Keratinocyte (primary cell): Measurements from ENCODE around the gene SAE1. TPM values are rescaled to one million over a fixed set of nuclear protein-coding genes. Genes with fewer than 3 reads are reported as not detected.
A peak's percentile ranks its signal among the peaks of the same experiment; 100 is the strongest.

ENCODE experiments used
- DNase-seq: peaks from one replicate; pipeline ENCODE4 v3.0.0-alpha.2; 2011; ENCODE audit warnings: low read depth, missing footprints, low spot score
- FAIRE-seq: peaks from 2 replicates; lab custom pipeline; 2011; peaks lifted over from hg19 to GRCh38; lab: Jason Lieb, UNC
- H2AFZ ChIP-seq: 2 replicates; pipeline ENCODE4 v1.6.0; 2012; ENCODE audit warnings: low read length, control low read depth, inconsistent platforms; ENCODE audit not compliant: control insufficient read depth
- H3K27ac ChIP-seq: 2 replicates; pipeline ENCODE4 v1.5.1; 2011; ENCODE audit warnings: low read length; ENCODE audit not compliant: control insufficient read depth, insufficient read depth
- H3K27me3 ChIP-seq: 3 replicates; pipeline ENCODE4 v1.6.0; 2011; ENCODE audit warnings: low read length; ENCODE audit not compliant: control insufficient read depth, insufficient read depth; ENCODE audit errors: extremely low read depth
- H3K36me3 ChIP-seq, 2 experiments: 2 replicates in 1 of 2; 3 replicates in 1 of 2; pipeline ENCODE4 v1.5.1; 2011; ENCODE audit warnings: low read length in 2 of 2, mild to moderate bottlenecking in 1 of 2; ENCODE audit not compliant: control insufficient read depth in 2 of 2, insufficient read depth in 2 of 2; ENCODE audit errors: extremely low read depth in 1 of 2
- H3K4me1 ChIP-seq: 3 replicates; pipeline ENCODE4 v1.5.1; 2011; ENCODE audit warnings: low read length; ENCODE audit not compliant: control insufficient read depth, insufficient read depth; ENCODE audit errors: extremely low read depth
- H3K4me2 ChIP-seq: 3 replicates; pipeline ENCODE4 v1.6.0; 2011; ENCODE audit warnings: low read depth, low read length; ENCODE audit not compliant: control insufficient read depth, insufficient read depth; ENCODE audit errors: extremely low read depth
- H3K4me3 ChIP-seq, 3 experiments: fragments of 200-600 bp in 1 of 3; sonication (generic) in 1 of 3; 2 replicates in 2 of 3; 3 replicates in 1 of 3; pipeline ENCODE4 v1.5.1; 2011 to 2016; ENCODE audit warnings: low read length in 3 of 3, mild to moderate bottlenecking in 3 of 3, control low read depth in 2 of 3, inconsistent platforms in 1 of 3, low read depth in 1 of 3, mixed read lengths in 1 of 3, mixed run types in 1 of 3, moderate library complexity in 1 of 3; ENCODE audit not compliant: control insufficient read depth in 2 of 3, insufficient read depth in 2 of 3; ENCODE audit errors: extremely low read depth in 1 of 3
- H3K79me2 ChIP-seq: 2 replicates; pipeline ENCODE4 v1.6.0; 2012; ENCODE audit warnings: low read length; ENCODE audit not compliant: control insufficient read depth, insufficient read depth
- H3K9ac ChIP-seq: 3 replicates; pipeline ENCODE4 v1.6.0; 2011; ENCODE audit warnings: low read length; ENCODE audit not compliant: control insufficient read depth, insufficient read depth; ENCODE audit errors: extremely low read depth
- H3K9me1 ChIP-seq: 3 replicates; pipeline ENCODE4 v1.6.0; 2011; ENCODE audit warnings: low read length; ENCODE audit not compliant: control insufficient read depth, insufficient read depth; ENCODE audit errors: extremely low read depth
- H3K9me3 ChIP-seq: 2 replicates; pipeline ENCODE4 v1.5.1; 2012; ENCODE audit warnings: low read depth, low read length; ENCODE audit not compliant: control insufficient read depth
- H4K20me1 ChIP-seq: 3 replicates; pipeline ENCODE4 v1.6.0; 2011; ENCODE audit warnings: low read length; ENCODE audit not compliant: control insufficient read depth, insufficient read depth; ENCODE audit errors: extremely low read depth
- EZH2 ChIP-seq: IDR thresholded peaks from one replicate; pipeline ENCODE4 v1.6.1; 2012; ENCODE audit warnings: inconsistent platforms, mild to moderate bottlenecking, low read length, moderate library complexity
- dilution Hi-C: fragments of 300-500 bp; cut with MboI; formaldehyde crosslinking; loops from one replicate; pipeline ENCODE4 v1.7.0; 2020; ENCODE audit warnings: low sequenced_read_pairs; ENCODE audit not compliant: extremely low pct_ligation_motif_present
- polyA plus RNA-seq, 5 experiments: library from polyadenylated mRNA; depleted of rRNA in 3 of 5; stranded (reverse) in 3 of 5; stranded (forward) in 1 of 5; unstranded in 1 of 5; fragments of >200 nt; gene quantifications; 1 replicate in 1 of 5; 2 replicates in 3 of 5; 3 replicates in 1 of 5; pipeline versions ENCODE4 v1.2.1 to v1.2.3, GENCODE V29; 2011 to 2012; ENCODE audit warnings: missing spikeins in 2 of 5, low read depth in 1 of 5, low replicate concordance in 1 of 5
- TF ChIP-seq, protein P1 (sequence below), 3 experiments: IDR thresholded peaks in 1 of 3; conservative IDR thresholded peaks in 1 of 3; optimal IDR thresholded peaks in 1 of 3; 2 replicates in 2 of 3; 3 replicates in 1 of 3; pipeline versions ENCODE3 to v1.5.1; 2011; ENCODE audit warnings: low read length in 3 of 3, mild to moderate bottlenecking in 3 of 3, moderate library complexity in 2 of 3, control low read depth in 1 of 3, inconsistent platforms in 1 of 3; ENCODE audit not compliant: insufficient read depth in 2 of 3; ENCODE audit errors: extremely low read depth in 1 of 3

Gene SAE1
- polyA plus RNA-seq, 1 donor (not counting 4 experiments of a cell fraction or from before 2014, with no cell fraction given), result 102 TPM

DNA sequence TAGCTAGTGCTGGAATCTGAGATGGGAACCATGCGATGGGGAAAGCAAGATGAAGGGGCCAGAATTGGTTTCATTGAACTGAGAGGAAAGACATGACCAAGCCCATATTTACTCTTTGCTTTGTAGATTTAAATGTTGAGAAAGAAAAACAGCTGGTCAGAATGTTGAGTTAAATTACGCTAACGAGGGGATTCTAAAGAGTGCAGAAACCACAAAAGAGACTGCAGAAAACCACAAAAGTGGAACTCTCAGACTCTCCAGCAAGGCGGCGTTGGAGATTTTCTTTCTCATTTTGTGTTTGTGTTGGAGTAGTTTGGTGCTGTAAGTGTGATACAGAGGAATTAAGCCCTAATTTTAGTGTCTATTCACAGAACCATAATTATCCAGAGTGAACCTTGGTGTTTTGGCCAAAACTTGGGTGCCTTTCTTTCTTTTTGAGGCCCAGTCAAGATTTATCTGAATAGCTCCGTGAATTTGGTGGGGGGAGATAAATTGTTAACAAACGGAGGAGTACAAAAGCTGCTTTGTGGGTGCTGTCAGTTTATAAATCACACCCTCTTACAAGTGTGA is 26.3 kb downstream of the SAE1 start:
- peaks cover 9 to 31% of the 10 kb centered on the region in 2 experiments for H3K36me3 ChIP-seq
- H3K9me3 ChIP-seq, result no peaks in the 10 kb centered on the region
- dilution Hi-C loops, result no loop called here
- H3K79me2 ChIP-seq, result peaks cover 14% of the 10 kb centered on the region
- no peak overlapping the region for H3K4me2 ChIP-seq
- no peak overlapping the region for H3K27ac ChIP-seq
- H3K4me1 ChIP-seq, result peaks cover 43% of the 10 kb centered on the region
- H3K4me3 ChIP-seq, result no peak overlapping the region
- H4K20me1 ChIP-seq, result peaks cover 11% of the 10 kb centered on the region
- no peaks in the 10 kb centered on the region for H3K9me1 ChIP-seq
- DNase-seq, result no peak
- FAIRE-seq, result no peak
- no peak overlapping the region for H2AFZ ChIP-seq
- no peak for TF ChIP-seq EZH2
- TF ChIP-seq, protein P1, sequence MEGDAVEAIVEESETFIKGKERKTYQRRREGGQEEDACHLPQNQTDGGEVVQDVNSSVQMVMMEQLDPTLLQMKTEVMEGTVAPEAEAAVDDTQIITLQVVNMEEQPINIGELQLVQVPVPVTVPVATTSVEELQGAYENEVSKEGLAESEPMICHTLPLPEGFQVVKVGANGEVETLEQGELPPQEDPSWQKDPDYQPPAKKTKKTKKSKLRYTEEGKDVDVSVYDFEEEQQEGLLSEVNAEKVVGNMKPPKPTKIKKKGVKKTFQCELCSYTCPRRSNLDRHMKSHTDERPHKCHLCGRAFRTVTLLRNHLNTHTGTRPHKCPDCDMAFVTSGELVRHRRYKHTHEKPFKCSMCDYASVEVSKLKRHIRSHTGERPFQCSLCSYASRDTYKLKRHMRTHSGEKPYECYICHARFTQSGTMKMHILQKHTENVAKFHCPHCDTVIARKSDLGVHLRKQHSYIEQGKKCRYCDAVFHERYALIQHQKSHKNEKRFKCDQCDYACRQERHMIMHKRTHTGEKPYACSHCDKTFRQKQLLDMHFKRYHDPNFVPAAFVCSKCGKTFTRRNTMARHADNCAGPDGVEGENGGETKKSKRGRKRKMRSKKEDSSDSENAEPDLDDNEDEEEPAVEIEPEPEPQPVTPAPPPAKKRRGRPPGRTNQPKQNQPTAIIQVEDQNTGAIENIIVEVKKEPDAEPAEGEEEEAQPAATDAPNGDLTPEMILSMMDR (optimal IDR thresholded peaks at IDR 0.05 in 1 of 3, IDR thresholded peaks at IDR 0.05 in 1 of 3, conservative IDR thresholded peaks at IDR 0.05 in 1 of 3; ENCODE audit: extremely low read depth in 1 of 3, insufficient read depth in 2 of 3, low read length in 3 of 3), result no peak
- no peak overlapping the region for H3K9ac ChIP-seq
- no peaks in the 10 kb centered on the region for H3K27me3 ChIP-seq

DNA sequence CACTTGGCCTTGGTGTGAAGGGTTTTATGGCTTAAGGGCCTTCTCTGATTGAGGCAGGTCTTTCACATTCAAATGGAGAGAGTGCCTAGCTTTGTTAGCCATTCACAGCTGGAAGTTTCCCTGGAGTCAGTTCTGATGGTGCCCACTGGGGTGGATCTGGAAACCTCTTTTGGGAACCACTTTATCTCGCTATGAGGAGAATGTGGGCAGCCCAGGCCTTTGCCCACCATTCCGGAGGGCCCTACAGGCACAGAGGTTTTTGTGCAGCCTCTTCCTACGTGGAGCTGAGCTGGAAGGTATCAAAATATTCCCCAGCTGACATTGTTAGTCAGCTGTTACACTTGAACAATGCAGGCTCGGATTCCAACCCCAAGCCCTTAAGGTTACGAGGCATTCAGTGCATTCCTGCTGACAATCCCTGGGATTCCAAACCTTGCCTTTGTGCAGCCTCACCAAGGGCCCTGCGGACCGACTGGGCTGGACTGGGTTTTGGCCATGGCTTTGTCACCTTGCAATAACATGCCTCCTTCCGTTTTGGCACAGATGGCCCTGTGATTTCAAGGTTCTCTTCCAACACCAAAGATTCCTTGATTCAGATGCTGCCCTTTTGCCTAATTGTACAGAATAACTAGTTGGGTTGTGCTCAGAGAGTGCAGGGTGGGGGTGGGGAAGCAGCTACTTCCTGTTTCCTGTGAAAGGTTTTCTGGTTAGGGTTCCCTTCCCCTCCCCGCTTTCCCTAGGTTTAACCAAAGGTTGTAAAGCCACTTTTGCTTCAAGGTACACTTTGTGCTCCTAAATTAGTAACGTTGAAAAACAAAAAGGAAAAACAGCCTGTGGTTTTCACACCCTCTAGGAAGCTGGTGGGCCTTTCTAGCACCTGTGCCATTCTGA is 27.0 kb downstream of the SAE1 start:
- peak overlapping the region; percentile 68 for H3K27ac ChIP-seq
- peaks cover 17% of the 10 kb centered on the region for H3K79me2 ChIP-seq
- peak overlapping the region; percentile 11 for H3K9ac ChIP-seq
- no peak for TF ChIP-seq EZH2
- TF ChIP-seq, protein P1 (optimal IDR thresholded peaks at IDR 0.05 in 1 of 3, IDR thresholded peaks at IDR 0.05 in 1 of 3, conservative IDR thresholded peaks at IDR 0.05 in 1 of 3; ENCODE audit: extremely low read depth in 1 of 3, insufficient read depth in 2 of 3, low read length in 3 of 3), result peak in 1 of 3 experiments; percentile 13
- no peaks in the 10 kb centered on the region for H3K27me3 ChIP-seq
- dilution Hi-C loops, result no loop called here
- H3K36me3 ChIP-seq, result peaks cover 8 to 28% of the 10 kb centered on the region in 2 experiments
- H3K4me1 ChIP-seq, result peaks cover 36% of the 10 kb centered on the region
- FAIRE-seq (peak; percentile 46), DNase-seq (no peak)
- H3K9me1 ChIP-seq, result no peaks in the 10 kb centered on the region
- H3K9me3 ChIP-seq, result no peaks in the 10 kb centered on the region
- peak overlapping the region; percentile 22 for H3K4me2 ChIP-seq
- no peak overlapping the region for H3K4me3 ChIP-seq
- peaks cover 7% of the 10 kb centered on the region for H4K20me1 ChIP-seq
- H2AFZ ChIP-seq, result no peak overlapping the region
